HG03280 (cell line): ENCODE measurements around the gene JPH2.
"Not testable (repeated sequence)": the region's sequence is repeated elsewhere in the genome, so short reads cannot be mapped to it uniquely, and the experiment has no call there.

Source experiments
- ATAC-seq: cut with Tn5 transposase; IDR thresholded peaks from one replicate; pipeline ENCODE4 v1.9.1; 2021; ENCODE audit warnings: mild to moderate bottlenecking, moderate library complexity; ENCODE audit not compliant: unreplicated experiment

The JPH2 gene

DNA sequence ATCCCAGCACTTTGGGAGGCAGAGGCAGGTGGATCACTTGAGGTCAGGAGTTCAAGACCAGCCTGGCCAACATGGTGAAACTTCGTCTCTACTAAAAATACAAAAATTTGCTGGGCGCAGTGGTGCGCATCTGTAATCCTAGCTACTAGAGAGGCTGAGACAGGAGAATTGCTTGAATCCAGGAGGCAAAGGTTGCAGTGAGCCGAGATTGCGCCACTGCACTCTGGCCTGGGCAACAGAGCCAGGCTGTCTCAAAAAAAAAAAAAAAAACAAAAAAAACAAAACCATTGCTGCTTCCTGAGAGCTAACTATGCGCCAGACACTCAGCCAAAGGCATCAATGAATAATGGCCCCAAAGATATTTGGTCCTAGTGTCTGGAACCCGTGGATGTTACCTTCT, 57.7 kb downstream of the JPH2 start:
- not testable (repeated sequence) for ATAC-seq

- no peak for ATAC-seq
Measured at GRCh38 chr20:44126445-44126844, 60.5 kb downstream of the JPH2 start.

- ATAC-seq: no peak
Measured at GRCh38 chr20:44125332-44126127, 61.5 kb downstream of the JPH2 start.

DNA sequence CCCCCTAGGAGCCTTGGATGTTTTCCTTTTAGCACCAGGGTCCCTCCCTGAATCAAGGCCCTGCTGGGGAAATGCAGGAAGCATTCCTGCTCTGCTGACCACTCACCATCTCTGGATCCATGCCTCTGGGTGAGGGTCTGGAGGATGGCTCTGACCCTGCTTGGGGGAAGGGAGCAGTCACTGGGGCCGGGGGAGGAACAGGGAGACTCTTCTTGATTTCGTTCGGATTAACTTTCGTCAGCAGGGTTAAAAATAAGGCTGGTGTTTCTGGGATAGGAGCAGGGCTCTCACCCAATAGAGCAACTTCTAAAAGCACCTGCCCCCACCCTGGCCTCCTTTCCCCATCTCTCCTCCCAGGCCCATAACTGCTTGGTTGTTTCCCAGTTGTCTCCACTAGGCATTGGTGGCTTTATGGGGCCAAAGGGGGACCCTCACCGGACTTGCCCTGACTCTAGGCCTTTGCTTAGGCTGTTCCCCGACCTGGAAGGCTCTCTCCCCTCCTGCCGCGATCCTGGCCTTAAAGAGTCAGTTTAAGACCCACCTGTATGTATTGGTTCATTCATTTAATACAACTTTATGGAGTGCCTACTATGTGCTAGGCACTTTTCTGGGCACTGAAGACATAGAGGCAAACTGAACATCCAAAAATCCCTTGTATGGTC, 63.0 kb downstream of the JPH2 start:
- no peak for ATAC-seq

DNA sequence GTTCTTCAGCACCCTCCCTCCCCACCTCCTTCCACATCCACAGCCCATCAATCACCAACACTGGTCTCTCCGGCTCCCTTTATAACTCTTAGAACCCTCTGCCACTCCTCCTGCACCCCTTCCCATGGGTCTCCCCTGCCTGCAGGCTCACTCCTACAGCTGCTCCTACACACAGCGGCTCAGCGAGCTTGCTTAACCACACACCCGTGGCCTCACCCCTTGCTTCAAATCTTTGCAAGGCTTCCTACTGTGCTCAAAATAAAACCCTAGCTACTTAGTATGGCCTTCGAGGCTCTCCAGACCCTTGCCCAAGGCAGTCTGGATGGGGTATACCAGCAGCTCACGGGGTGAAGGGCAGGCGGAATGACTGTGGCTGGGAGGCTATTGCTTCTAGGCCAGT, 63.7 kb downstream of the JPH2 start:
- ATAC-seq: no peak

- no peak for ATAC-seq
Measured at GRCh38 chr20:44120676-44121425, 66.1 kb downstream of the JPH2 start.

DNA sequence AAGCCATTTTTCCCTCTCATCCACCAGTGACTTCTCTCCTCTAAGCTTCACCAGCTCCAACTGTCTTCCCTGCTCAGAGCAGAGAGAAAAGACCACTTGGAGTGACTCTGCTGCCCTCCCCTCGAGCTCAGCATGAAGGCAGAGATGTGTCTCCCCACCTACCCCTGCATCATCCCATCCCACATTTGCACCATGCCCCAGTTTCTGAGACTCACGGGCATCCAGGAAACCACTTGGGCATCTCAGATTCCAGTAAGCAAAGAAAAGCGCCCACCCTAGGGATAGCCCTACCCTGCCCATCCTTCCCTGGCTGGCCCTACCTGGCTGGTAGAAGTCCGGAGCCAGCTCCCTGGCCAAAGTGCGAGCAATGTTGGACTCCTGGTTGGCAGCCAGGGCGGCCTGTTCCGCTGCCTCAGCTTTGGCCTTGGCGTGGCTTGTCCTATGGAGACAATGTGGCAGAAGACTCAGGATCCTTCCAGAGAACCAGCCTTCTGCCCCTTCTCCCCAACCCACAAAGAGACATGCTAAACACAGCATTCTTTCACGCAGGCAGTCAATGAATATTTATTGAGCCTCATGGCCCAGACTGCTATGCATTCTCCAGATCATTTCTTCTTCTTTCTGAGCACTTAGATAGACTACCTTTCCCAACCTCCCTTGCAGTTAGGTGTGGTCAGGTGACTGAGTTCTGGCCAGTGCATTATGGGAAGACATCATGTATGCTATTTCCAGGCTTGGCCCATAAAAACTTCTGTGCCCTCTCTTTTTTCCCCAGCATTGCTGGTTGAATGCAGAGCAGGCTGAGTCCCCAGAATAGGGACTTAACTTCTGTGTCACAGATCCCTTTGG, 68.6 kb downstream of the JPH2 start:
- no peak for ATAC-seq

DNA sequence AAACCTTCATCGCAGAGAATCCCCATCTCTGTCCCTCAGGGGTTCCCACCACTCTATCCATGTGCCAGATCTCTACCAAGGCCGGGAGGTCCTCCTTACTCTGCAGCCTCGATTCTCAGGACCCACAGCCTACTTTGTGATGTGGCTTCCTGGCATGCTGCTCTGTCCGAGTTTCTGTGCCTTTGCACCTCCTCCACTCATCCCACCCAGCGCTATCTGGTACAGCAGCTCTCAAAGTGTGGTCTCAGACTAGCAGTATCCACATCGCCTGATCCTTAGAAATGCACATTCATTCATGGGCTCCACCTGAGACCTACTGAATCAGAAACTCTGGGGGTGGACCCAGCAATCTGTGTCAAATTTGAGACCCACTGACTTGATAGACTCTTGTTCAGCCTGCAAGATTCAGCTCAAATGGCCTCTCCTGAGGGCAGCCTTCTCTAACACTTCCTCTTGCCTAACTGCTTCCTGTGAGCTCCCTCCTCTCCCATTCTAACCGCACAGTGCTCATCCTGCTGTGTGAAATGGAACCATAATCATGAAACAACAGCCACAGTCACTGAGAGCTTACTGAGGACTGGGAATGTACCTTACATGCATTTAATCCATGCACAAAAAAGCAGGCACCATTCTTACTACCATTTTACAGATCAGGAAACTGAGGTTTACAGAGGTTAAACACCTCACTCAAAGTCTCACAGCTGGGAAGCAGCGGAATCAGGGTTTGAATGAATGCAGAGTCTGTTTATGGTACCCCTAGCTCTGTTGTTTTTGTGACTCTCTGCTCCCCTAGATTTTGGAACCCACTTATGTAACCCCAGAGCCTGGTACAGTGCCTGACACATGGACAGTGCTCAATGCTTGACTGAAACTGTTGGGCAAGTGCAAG, 69.4 kb downstream of the JPH2 start:
- no peak for ATAC-seq

- no peak for ATAC-seq
Measured at GRCh38 chr20:44115762-44116644, 71.0 kb downstream of the JPH2 start.

- no peak for ATAC-seq
Measured at GRCh38 chr20:44115181-44115580, 71.8 kb downstream of the JPH2 start.

GRCh38 chr20:44113618-44114376, 73.2 kb downstream of the JPH2 start:
- ATAC-seq: no peak

DNA sequence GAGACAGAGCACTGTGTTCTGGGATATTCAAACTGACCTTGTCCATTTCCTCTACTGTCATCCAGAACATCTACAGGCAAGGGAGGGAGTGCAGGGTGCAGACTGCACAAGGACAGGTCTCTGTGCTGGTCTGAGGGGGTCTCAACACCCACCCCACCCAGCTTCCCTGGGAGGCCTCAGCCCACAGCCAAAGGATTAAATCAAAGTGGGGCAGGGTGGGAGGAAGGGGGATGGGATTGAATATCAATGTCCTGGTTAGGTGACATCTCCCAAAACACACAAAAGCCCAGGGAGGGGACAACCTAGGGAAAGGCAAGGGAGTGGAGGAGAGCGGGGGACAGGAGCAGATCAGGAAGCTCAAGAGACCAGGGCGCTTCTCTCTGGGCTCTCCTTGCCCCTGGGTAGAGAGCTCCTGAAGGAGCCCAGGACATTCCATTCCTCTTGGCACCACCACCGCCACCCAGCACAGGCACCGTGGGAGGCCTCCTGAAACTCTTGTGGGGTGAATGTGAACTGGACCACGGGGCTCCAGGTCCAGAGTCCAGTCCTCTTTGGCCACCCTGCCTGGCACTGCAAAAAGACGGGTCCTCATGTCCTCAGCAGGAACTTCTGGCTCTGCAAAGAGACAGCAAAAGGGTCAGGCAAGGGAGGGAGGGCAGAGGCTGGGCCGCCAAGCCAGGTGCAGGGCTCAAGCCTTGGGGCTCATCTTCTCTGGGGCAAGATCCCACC, 73.9 kb downstream of the JPH2 start:
- no peak for ATAC-seq

DNA sequence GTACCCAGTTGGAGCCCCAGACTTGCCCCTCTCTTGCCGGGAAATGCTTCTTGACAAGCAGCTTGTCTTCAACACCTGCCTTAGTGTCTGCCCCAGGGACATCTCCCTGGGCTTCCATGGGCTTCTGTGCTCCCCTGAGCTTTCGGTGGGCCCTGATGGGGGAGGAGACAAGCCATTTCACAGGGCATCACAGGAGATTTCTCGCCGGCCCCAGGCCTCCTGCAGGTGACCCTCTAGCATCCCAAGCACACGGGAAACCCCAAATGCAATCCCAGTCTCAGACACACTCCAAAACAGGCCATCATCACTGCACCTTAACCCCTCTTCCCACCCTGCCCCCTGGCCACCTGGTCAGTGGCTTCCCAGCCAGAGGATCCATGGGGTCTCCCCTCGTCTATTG, 74.5 kb downstream of the JPH2 start:
- no peak for ATAC-seq

GRCh38 chr20:44111712-44112335, 75.2 kb downstream of the JPH2 start:
- ATAC-seq: no peak

- ATAC-seq: no peak
Measured at GRCh38 chr20:44110816-44111568, 76.0 kb downstream of the JPH2 start.

GRCh38 chr20:44109951-44110361, 77.0 kb downstream of the JPH2 start:
- no peak for ATAC-seq
